ENCODE data around the gene USF2. TPM values are rescaled to one million over a fixed set of nuclear protein-coding genes. Genes with fewer than 3 reads are reported as not detected.

The USF2 gene
- total RNA-seq, 1 experiment from 2014 or later = 81.6 TPM

GRCh38 chr19:35327642-35328041 lies 58.9 kb downstream of the USF2 start:
- no peak for TF ChIP-seq CTCF (IDR thresholded peaks at IDR 0.05; ENCODE audit: unreplicated experiment)
- POLR2A ChIA-PET = no interaction called here
- H3K36me3 Mint-ChIP-seq (ENCODE audit: insufficient read depth, unreplicated experiment) = peaks cover 6% of the 10 kb centered on the region
- peak; percentile 16 for DNase-seq (ENCODE audit: unreplicated experiment)
- CTCF ChIA-PET = interaction anchor here (0.6 to 0.7 kb wide), 2 partner anchors 84 to 261 kb away, joined by 3 to 7 read pairs; no protein-coding TSS in a partner anchor
- peaks cover 27% of the 10 kb centered on the region for H3K27me3 Mint-ChIP-seq (ENCODE audit: insufficient read depth, unreplicated experiment)
- peaks cover 11% of the 10 kb centered on the region for H3K4me1 Mint-ChIP-seq (ENCODE audit: insufficient read depth, unreplicated experiment)
- intact Hi-C loops (cut with micrococcal nuclease) = no loop called here
- H3K4me3 Mint-ChIP-seq (ENCODE audit: unreplicated experiment) = no peak overlapping the region
- no peaks in the 10 kb centered on the region for H3K9me3 Mint-ChIP-seq (ENCODE audit: unreplicated experiment)
- H3K27ac Mint-ChIP-seq (ENCODE audit: low read depth, unreplicated experiment) = no peak overlapping the region
- no TSS peak for BruUV-seq (replicated peaks)

GRCh38 chr19:35328851-35329285 lies 60.1 kb downstream of the USF2 start, which contains the start of gene CD22:
Gene CD22, plus strand, starts transcription at chr19:35329187. Its CDS starts 2,854 bp downstream, at chr19:35332041.
- H3K4me3 Mint-ChIP-seq (ENCODE audit: unreplicated experiment) = no peak within 1 kb of the TSS
- peaks cover 39% of the 10 kb centered on the region for H3K27me3 Mint-ChIP-seq (ENCODE audit: insufficient read depth, unreplicated experiment)
- ChIA-PET CTCF (interaction anchor here (0.7 kb wide), 1 partner anchor 40 kb away, joined by 3 read pairs; no protein-coding TSS in a partner anchor), POLR2A (no interaction called here)
- no peak for DNase-seq (ENCODE audit: unreplicated experiment)
- intact Hi-C loops (cut with micrococcal nuclease) = no loop called here
- H3K4me1 Mint-ChIP-seq (ENCODE audit: insufficient read depth, unreplicated experiment) = peaks cover 11% of the 10 kb centered on the region
- no peak within 1 kb of the TSS for H3K27ac Mint-ChIP-seq (ENCODE audit: low read depth, unreplicated experiment)
- no TSS peak for BruUV-seq (replicated peaks)
- no peaks in the 10 kb centered on the region for H3K9me3 Mint-ChIP-seq (ENCODE audit: unreplicated experiment)
- TF ChIP-seq CTCF (IDR thresholded peaks at IDR 0.05; ENCODE audit: unreplicated experiment) = no peak
- H3K36me3 Mint-ChIP-seq (ENCODE audit: insufficient read depth, unreplicated experiment) = peaks cover 6% of the 10 kb centered on the region

GRCh38 chr19:35329323-35329722 lies 60.6 kb downstream of the USF2 start:
- peaks cover 6% of the 10 kb centered on the region for H3K36me3 Mint-ChIP-seq (ENCODE audit: insufficient read depth, unreplicated experiment)
- POLR2A ChIA-PET = no interaction called here
- BruUV-seq (replicated peaks) = no TSS peak
- no peak for DNase-seq (ENCODE audit: unreplicated experiment)
- H3K9me3 Mint-ChIP-seq (ENCODE audit: unreplicated experiment) = no peaks in the 10 kb centered on the region
- H3K27ac Mint-ChIP-seq (ENCODE audit: low read depth, unreplicated experiment) = no peak overlapping the region
- no peak for TF ChIP-seq CTCF (IDR thresholded peaks at IDR 0.05; ENCODE audit: unreplicated experiment)
- CTCF ChIA-PET = no interaction called here
- peaks cover 7% of the 10 kb centered on the region for H3K4me1 Mint-ChIP-seq (ENCODE audit: insufficient read depth, unreplicated experiment)
- intact Hi-C loops (cut with micrococcal nuclease) = no loop called here
- no peak overlapping the region for H3K4me3 Mint-ChIP-seq (ENCODE audit: unreplicated experiment)
- H3K27me3 Mint-ChIP-seq (ENCODE audit: insufficient read depth, unreplicated experiment) = peaks cover 44% of the 10 kb centered on the region

Other genes starting within 250 kb of the USF2 start
- gene SCN1B, start 238.5 kb upstream of the USF2 start, total RNA-seq (2022) = 0.19 and 0.27 TPM in 2 replicates
- not detected in 2 replicates for gene HPN, start 227.2 kb upstream of the USF2 start, total RNA-seq (2022)
- 4.3 and 6.9 TPM in 2 replicates for gene FXYD3, start 153.1 kb upstream of the USF2 start, total RNA-seq (2022)
- gene LGI4, start 133.9 kb upstream of the USF2 start, total RNA-seq (2022) = 0.91 TPM in 1 of 2 replicates, not detected in the other
- not detected in 2 replicates for gene FXYD1, start 130.1 kb upstream of the USF2 start, total RNA-seq (2022)
- not detected in 2 replicates for gene FXYD7, start 125.7 kb upstream of the USF2 start, total RNA-seq (2022)
- gene FXYD5, start 114.2 kb upstream of the USF2 start, total RNA-seq (2022) = 150 and 159 TPM in 2 replicates
- gene FAM187B, start 40.2 kb upstream of the USF2 start, total RNA-seq (2022) = not detected in 2 replicates
- gene LSR, start 20.0 kb upstream of the USF2 start, total RNA-seq (2022) = 60.6 and 64.1 TPM in 2 replicates
- not detected in 2 replicates for gene HAMP, start 13.6 kb downstream of the USF2 start, total RNA-seq (2022)
- not detected in 2 replicates for gene MAG, start 23.2 kb downstream of the USF2 start, total RNA-seq (2022)
- gene CD22, start 60.2 kb downstream of the USF2 start, total RNA-seq (2022) = 0.56 and 1.7 TPM in 2 replicates
- gene FFAR1, start 78.9 kb downstream of the USF2 start, total RNA-seq (2022) = not detected in 2 replicates
- not detected in 2 replicates for gene FFAR3, start 89.5 kb downstream of the USF2 start, total RNA-seq (2022)
- not detected in 2 replicates for gene GPR42, start 102.1 kb downstream of the USF2 start, total RNA-seq (2022)
- not detected in 2 replicates for gene FFAR2, start 179.3 kb downstream of the USF2 start, total RNA-seq (2022)
- gene KRTDAP, start 221.5 kb downstream of the USF2 start, total RNA-seq (2022) = not detected in 2 replicates
- 86.2 and 90.7 TPM in 2 replicates for gene DMKN, start 244.7 kb downstream of the USF2 start, total RNA-seq (2022)